Stimulated activated CD4-positive, alpha-beta T cell treated with anti-CD3 and anti-CD28 coated beads, Interleukin-4, amount 100 ng/mL, for 4 hours (primary cell): Measurements from ENCODE around the gene TEX10.

Experiments
- DNase-seq, 2 experiments: peaks; one replicate each; pipeline ENCODE4 v3.0.0-alpha.2; 2020

The TEX10 gene

DNA sequence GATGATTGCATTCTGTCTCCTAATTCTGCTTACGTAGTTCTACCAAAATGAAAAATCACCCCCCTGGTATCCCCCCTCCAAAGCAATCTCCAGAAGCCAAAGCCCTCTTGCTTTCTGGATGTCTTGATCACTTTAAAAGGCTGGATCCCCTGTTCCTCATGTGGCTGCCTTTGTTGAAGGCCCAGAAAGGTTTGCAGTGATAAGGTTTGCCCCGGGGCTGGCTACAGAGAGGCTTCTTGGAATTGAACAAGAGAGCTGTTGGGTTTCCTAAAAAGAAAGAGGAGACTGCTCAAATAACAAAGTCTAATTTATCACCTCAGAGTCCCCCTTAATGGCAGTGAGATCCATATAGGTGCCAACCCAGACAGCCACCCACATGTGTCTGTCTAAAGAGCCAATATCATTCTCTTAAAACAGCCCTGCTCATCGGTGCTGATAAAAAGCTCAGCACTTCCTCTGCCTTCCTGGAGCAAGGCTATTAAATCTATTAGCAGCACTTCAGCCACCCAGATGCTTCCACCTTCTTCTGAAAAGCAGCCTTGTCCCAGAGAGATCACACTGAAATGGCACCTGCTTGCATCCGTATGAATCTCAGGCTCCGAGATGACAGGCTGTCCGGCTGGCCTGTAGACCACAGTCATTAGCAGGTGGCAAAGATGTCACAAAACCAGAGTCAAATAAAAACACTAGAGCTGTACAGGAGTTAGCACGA is 70.9 kb downstream of the TEX10 start:
- DNase-seq = no peak

GRCh38 chr9:100281066-100281465 is 71.7 kb downstream of the TEX10 start:
- no peak for DNase-seq

GRCh38 chr9:100277166-100277979 is 75.4 kb downstream of the TEX10 start:
- DNase-seq = no peak

GRCh38 chr9:100269656-100270055 is 83.1 kb downstream of the TEX10 start:
- no peak for DNase-seq

DNA sequence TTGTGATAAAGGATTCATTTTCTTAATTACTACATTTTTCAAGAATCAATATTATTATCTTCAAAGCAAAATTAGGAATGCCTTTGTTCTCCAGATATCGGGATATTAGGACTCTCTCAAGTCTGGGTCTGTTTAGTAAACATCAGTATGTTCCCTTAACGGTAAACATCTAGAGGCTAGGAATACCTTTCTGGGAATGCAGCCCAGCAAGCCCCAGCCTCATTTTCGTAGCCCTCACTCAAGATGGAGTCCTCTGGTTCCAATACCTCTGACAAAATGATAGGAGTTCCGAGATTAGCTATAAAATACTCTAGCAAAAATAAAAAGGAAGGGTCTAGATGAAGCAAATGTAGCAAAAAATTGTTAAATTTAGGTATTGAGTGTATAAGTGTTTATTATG is 84.5 kb downstream of the TEX10 start:
- no peak for DNase-seq

- no peak for DNase-seq
Measured at GRCh38 chr9:100267211-100267610, 85.5 kb downstream of the TEX10 start.
